ENCODE data around the gene AAR2. TPM values are rescaled to one million over a fixed set of nuclear protein-coding genes. Genes with fewer than 3 reads are reported as not detected.

Gene AAR2
- total and polyA plus RNA-seq, 4 donors, result 14.1 to 17.9 (median 17.4) TPM

- DNase-seq (ENCODE audit: low spot score), result no peak
- no peak overlapping the region for H3K27ac ChIP-seq (ENCODE audit: low read depth in 1 of 2, low read length in 2 of 2)
- H3K27me3 ChIP-seq (ENCODE audit: control insufficient read depth in 4 of 4, insufficient read depth in 4 of 4, low read length in 3 of 4), result no peaks in the 10 kb centered on the region
- H3K9ac ChIP-seq (ENCODE audit: low read depth in 1 of 2, low read length in 2 of 2), result no peak overlapping the region
- WGBS, result 84% methylated on average over 20 of the region's 20 CpGs
- no peaks in the 10 kb centered on the region for H3K9me3 ChIP-seq (ENCODE audit: control insufficient read depth in 4 of 4, low read length in 3 of 4)
- no peaks in the 10 kb centered on the region for H3K4me1 ChIP-seq (ENCODE audit: control insufficient read depth in 4 of 4, insufficient read depth in 4 of 4, low read length in 3 of 4)
- no peak overlapping the region for H3K4me3 ChIP-seq (ENCODE audit: low read depth in 1 of 3, low read length in 3 of 3)
- TF ChIP-seq JUND (IDR thresholded peaks at IDR 0.05), result no peak
- no peak for TF ChIP-seq TAF1 (conservative IDR thresholded peaks at IDR 0.05)
- TF ChIP-seq FOXA2 (IDR thresholded peaks at IDR 0.05), result no peak
- TF ChIP-seq FOXA1 (IDR thresholded peaks at IDR 0.05), result no peak
- TF ChIP-seq NR2F2 (IDR thresholded peaks at IDR 0.05), result no peak
- no peaks in the 10 kb centered on the region for H3K36me3 ChIP-seq (ENCODE audit: control insufficient read depth in 4 of 4, insufficient read depth in 3 of 4, low read depth in 1 of 4, low read length in 3 of 4)
These were observed 34.7 kb downstream of the AAR2 start for GRCh38 chr20:36270744-36271638.

- H3K4me3 ChIP-seq (ENCODE audit: low read depth in 1 of 3, low read length in 3 of 3), result no peak overlapping the region
- WGBS, result 92% methylated on average over 21 of the region's 21 CpGs
- H3K4me1 ChIP-seq (ENCODE audit: control insufficient read depth in 4 of 4, insufficient read depth in 4 of 4, low read length in 3 of 4), result no peaks in the 10 kb centered on the region
- H3K27ac ChIP-seq (ENCODE audit: low read depth in 1 of 2, low read length in 2 of 2), result no peak overlapping the region
- no peaks in the 10 kb centered on the region for H3K27me3 ChIP-seq (ENCODE audit: control insufficient read depth in 4 of 4, insufficient read depth in 4 of 4, low read length in 3 of 4)
- H3K36me3 ChIP-seq (ENCODE audit: control insufficient read depth in 4 of 4, insufficient read depth in 3 of 4, low read depth in 1 of 4, low read length in 3 of 4), result no peaks in the 10 kb centered on the region
- no peak overlapping the region for H3K9ac ChIP-seq (ENCODE audit: low read depth in 1 of 2, low read length in 2 of 2)
- no peaks in the 10 kb centered on the region for H3K9me3 ChIP-seq (ENCODE audit: control insufficient read depth in 4 of 4, low read length in 3 of 4)
- TF ChIP-seq ZBTB33 (IDR thresholded peaks at IDR 0.05) (no peak), TAF1 (conservative IDR thresholded peaks at IDR 0.05) (no peak), MAX (IDR thresholded peaks at IDR 0.05) (no peak)
- DNase-seq (ENCODE audit: low spot score), result no peak
These were observed 35.6 kb downstream of the AAR2 start for GRCh38 chr20:36271639-36272546.

- H3K27ac ChIP-seq (ENCODE audit: low read depth in 1 of 2, low read length in 2 of 2), result no peak overlapping the region
- no peak overlapping the region for H3K9ac ChIP-seq (ENCODE audit: low read depth in 1 of 2, low read length in 2 of 2)
- no peaks in the 10 kb centered on the region for H3K9me3 ChIP-seq (ENCODE audit: control insufficient read depth in 4 of 4, low read length in 3 of 4)
- DNase-seq (ENCODE audit: low spot score), result no peak
- no peaks in the 10 kb centered on the region for H3K36me3 ChIP-seq (ENCODE audit: control insufficient read depth in 4 of 4, insufficient read depth in 3 of 4, low read depth in 1 of 4, low read length in 3 of 4)
- H3K4me1 ChIP-seq (ENCODE audit: control insufficient read depth in 4 of 4, insufficient read depth in 4 of 4, low read length in 3 of 4), result no peaks in the 10 kb centered on the region
- no peak overlapping the region for H3K4me3 ChIP-seq (ENCODE audit: low read depth in 1 of 3, low read length in 3 of 3)
- peaks cover 0 to under 1% (median 0%) of the 10 kb centered on the region in 4 donors for H3K27me3 ChIP-seq (ENCODE audit: control insufficient read depth in 4 of 4, insufficient read depth in 4 of 4, low read length in 3 of 4)
- 83% methylated on average over 12 of the region's 12 CpGs for WGBS
- TF ChIP-seq ATF3 (IDR thresholded peaks at IDR 0.05), result no peak
- no peak for TF ChIP-seq JUND (IDR thresholded peaks at IDR 0.05)
- no peak for TF ChIP-seq HNF4A (conservative IDR thresholded peaks at IDR 0.05)
- TF ChIP-seq HNF4G (IDR thresholded peaks at IDR 0.05), result no peak
- TF ChIP-seq TAF1 (conservative IDR thresholded peaks at IDR 0.05), result no peak
- no peak for TF ChIP-seq RXRA (IDR thresholded peaks at IDR 0.05)
- TF ChIP-seq FOXA1 (IDR thresholded peaks at IDR 0.05), result no peak
- no peak for TF ChIP-seq REST (IDR thresholded peaks at IDR 0.05)
- TF ChIP-seq SP1 (IDR thresholded peaks at IDR 0.05), result no peak
- no peak for TF ChIP-seq ZBTB33 (IDR thresholded peaks at IDR 0.05)
- TF ChIP-seq YY1 (IDR thresholded peaks at IDR 0.05), result no peak
- TF ChIP-seq NR2F2 (IDR thresholded peaks at IDR 0.05), result no peak
These were observed 36.4 kb downstream of the AAR2 start for GRCh38 chr20:36272547-36273220.
